Loucy (cell line): ENCODE data around the gene GRID1.

Experiments used
- H2AFZ ChIP-seq: fragments of 200-600 bp; sonication (generic); 2 replicates; pipeline ENCODE4 v1.6.0; 2016; ENCODE audit warnings: antibody characterized with exemption, mild to moderate bottlenecking, low read length, moderate library complexity
- H3F3A ChIP-seq: fragments of 200-600 bp; 2 replicates; pipeline ENCODE4 v1.6.0; 2016; ENCODE audit warnings: antibody characterized with exemption, low read depth, mild to moderate bottlenecking
- H3K27me3 ChIP-seq: fragments of 200-600 bp; sonication (generic); 2 replicates; pipeline ENCODE4 v1.6.1; 2014; ENCODE audit warnings: low read length, mild to moderate bottlenecking; ENCODE audit not compliant: insufficient read depth, poor library complexity, severe bottlenecking
- H3K36me3 ChIP-seq: fragments of 200-600 bp; sonication (generic); 2 replicates; pipeline ENCODE4 v1.6.1; 2016; ENCODE audit warnings: low read length; ENCODE audit not compliant: insufficient read depth
- H3K4me1 ChIP-seq: fragments of 200-600 bp; sonication (generic); 2 replicates; pipeline ENCODE4 v1.5.1; 2014; ENCODE audit warnings: low read length, mild to moderate bottlenecking; ENCODE audit not compliant: insufficient read depth, poor library complexity, severe bottlenecking
- H3K4me2 ChIP-seq: fragments of 200-600 bp; sonication (generic); 2 replicates; pipeline ENCODE4 v1.6.0; 2014; ENCODE audit warnings: antibody characterized with exemption, low read length, low read depth, mild to moderate bottlenecking; ENCODE audit not compliant: poor library complexity, severe bottlenecking
- H3K4me3 ChIP-seq: fragments of 200-600 bp; sonication (generic); 2 replicates; pipeline ENCODE4 v1.5.1; 2014; ENCODE audit warnings: low read length, mild to moderate bottlenecking, mixed read lengths; ENCODE audit not compliant: poor library complexity, severe bottlenecking
- H3K79me2 ChIP-seq: fragments of 200-600 bp; sonication (generic); 2 replicates; pipeline ENCODE4 v1.6.1; 2014; ENCODE audit warnings: low read length; ENCODE audit not compliant: insufficient read depth
- H3K9ac ChIP-seq: fragments of 200-600 bp; sonication (generic); 2 replicates; pipeline ENCODE4 v1.6.0; 2014; ENCODE audit warnings: mild to moderate bottlenecking, low read depth, low read length, moderate library complexity; ENCODE audit not compliant: poor library complexity, severe bottlenecking
- H3K9me2 ChIP-seq: fragments of 200-600 bp; sonication (generic); replicated peaks from 2 replicates; pipeline ENCODE4 v1.6.1; 2016; ENCODE audit warnings: low read depth, low read length, mixed read lengths
- H3K9me3 ChIP-seq: fragments of 200-600 bp; sonication (generic); 2 replicates; pipeline ENCODE4 v1.6.1; 2014; ENCODE audit warnings: mild to moderate bottlenecking, antibody characterized with exemption, low read length, low read depth; ENCODE audit not compliant: insufficient read depth
- H4K20me1 ChIP-seq: fragments of 200-600 bp; sonication (generic); 2 replicates; pipeline ENCODE4 v1.6.0; 2014; ENCODE audit warnings: antibody characterized with exemption, low read length, mild to moderate bottlenecking; ENCODE audit not compliant: insufficient read depth, poor library complexity, severe bottlenecking
- CTCF ChIP-seq: fragments of 200-600 bp; sonication (generic); conservative IDR thresholded peaks from 2 replicates; pipeline ENCODE4 v1.5.1; 2014; ENCODE audit warnings: mild to moderate bottlenecking, antibody characterized with exemption, low read length
- EZH2phosphoT487 ChIP-seq: fragments of 200-600 bp; IDR thresholded peaks from 2 replicates; pipeline ENCODE4 v1.6.1; 2018; ENCODE audit warnings: antibody characterized with exemption, mild to moderate bottlenecking, moderate library complexity, borderline replicate concordance

The GRID1 gene

GRCh38 chr10:85648279-85648754 is 718.3 kb downstream of the GRID1 start:
- no peak for TF ChIP-seq CTCF
- no peak for TF ChIP-seq EZH2phosphoT487
- Histone ChIP-seq H3K9me2 (no peaks in the 10 kb centered on the region), H4K20me1 (no peaks in the 10 kb centered on the region), H3K4me3 (no peak overlapping the region), H3K4me2 (no peak overlapping the region), H3K9ac (no peak overlapping the region), H3K79me2 (no peaks in the 10 kb centered on the region), H2AFZ (no peak overlapping the region), H3K9me3 (no peaks in the 10 kb centered on the region; the same call in 1 of the 2 replicates), H3F3A (no peaks in the 10 kb centered on the region), H3K27me3 (no peaks in the 10 kb centered on the region), H3K36me3 (no peaks in the 10 kb centered on the region), H3K4me1 (no peaks in the 10 kb centered on the region)

- no peak overlapping the region for H3K9ac ChIP-seq
These were observed 718.9 kb downstream of the GRID1 start for GRCh38 chr10:85647741-85648140.

GRCh38 chr10:85645926-85646711 is 720.5 kb downstream of the GRID1 start:
- no peaks in the 10 kb centered on the region for H4K20me1 ChIP-seq
- H3K4me1 ChIP-seq = no peaks in the 10 kb centered on the region
- no peak overlapping the region for H3K4me2 ChIP-seq
- no peaks in the 10 kb centered on the region; the same call in 1 of the 2 replicates for H3K9me3 ChIP-seq
- no peak overlapping the region for H3K4me3 ChIP-seq
- no peak overlapping the region for H2AFZ ChIP-seq
- no peaks in the 10 kb centered on the region for H3F3A ChIP-seq
- no peaks in the 10 kb centered on the region for H3K27me3 ChIP-seq
- no peaks in the 10 kb centered on the region for H3K36me3 ChIP-seq
- no peaks in the 10 kb centered on the region for H3K79me2 ChIP-seq
- no peaks in the 10 kb centered on the region for H3K9me2 ChIP-seq
- TF ChIP-seq CTCF = no peak
- TF ChIP-seq EZH2phosphoT487 = no peak
- no peak overlapping the region for H3K9ac ChIP-seq

More at GRCh38 chr10:85647741-85648140, 718.9 kb downstream of the GRID1 start:
- no peaks in the 10 kb centered on the region for H3K27me3 ChIP-seq
- TF ChIP-seq EZH2phosphoT487 = no peak
- TF ChIP-seq CTCF = no peak
- no peaks in the 10 kb centered on the region; the same call in 1 of the 2 replicates for H3K9me3 ChIP-seq
- no peaks in the 10 kb centered on the region for H3K36me3 ChIP-seq
- H3F3A ChIP-seq = no peaks in the 10 kb centered on the region
- no peaks in the 10 kb centered on the region for H3K4me1 ChIP-seq
- H3K79me2 ChIP-seq = no peaks in the 10 kb centered on the region
- no peaks in the 10 kb centered on the region for H4K20me1 ChIP-seq
- H3K4me3 ChIP-seq = no peak overlapping the region
- H3K9me2 ChIP-seq = no peaks in the 10 kb centered on the region
- no peak overlapping the region for H2AFZ ChIP-seq
- no peak overlapping the region for H3K4me2 ChIP-seq
